ENCODE measurements around the gene SNAP25.

SNAP25 gene

DNA sequence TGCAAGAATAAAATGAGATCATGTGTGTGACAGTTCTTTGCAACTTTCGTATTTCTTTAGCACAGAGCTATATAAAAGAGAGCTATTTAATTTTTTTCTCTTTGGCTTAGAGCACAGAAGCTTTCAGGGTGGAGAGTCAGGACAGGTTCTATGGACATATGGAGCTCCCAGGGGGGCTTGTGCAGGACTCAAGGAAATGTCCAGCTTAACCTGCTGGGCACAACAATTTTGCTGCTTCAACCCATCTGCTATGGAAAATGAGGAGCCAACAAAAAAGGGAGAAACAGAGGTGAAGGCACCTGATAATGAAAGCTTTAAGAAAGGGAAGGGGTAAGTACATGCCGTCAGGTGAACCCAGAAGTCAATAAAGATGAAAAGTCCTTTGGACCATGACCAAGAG is 5.1 kb upstream of the SNAP25 start:
- DNase-seq (ENCODE audit: low spot score) = no peak
- Histone ChIP-seq H3K4me1 (ENCODE audit: insufficient read depth, poor library complexity, severe bottlenecking) (no peaks in the 10 kb centered on the region), H3K4me3 (ENCODE audit: severe bottlenecking) (no peak overlapping the region), H3K27ac (ENCODE audit: poor library complexity, severe bottlenecking) (no peak overlapping the region), H3K36me3 (ENCODE audit: low read depth) (no peaks in the 10 kb centered on the region), H3K9me3 (ENCODE audit: severe bottlenecking) (no peaks in the 10 kb centered on the region), H3K27me3 (ENCODE audit: insufficient read depth, poor library complexity, severe bottlenecking) (peaks cover 13% of the 10 kb centered on the region)
- TF ChIP-seq CTCF (IDR thresholded peaks at IDR 0.05; ENCODE audit: poor library complexity, severe bottlenecking) = no peak
- ATAC-seq (ENCODE audit: low read depth) = no peak

DNA sequence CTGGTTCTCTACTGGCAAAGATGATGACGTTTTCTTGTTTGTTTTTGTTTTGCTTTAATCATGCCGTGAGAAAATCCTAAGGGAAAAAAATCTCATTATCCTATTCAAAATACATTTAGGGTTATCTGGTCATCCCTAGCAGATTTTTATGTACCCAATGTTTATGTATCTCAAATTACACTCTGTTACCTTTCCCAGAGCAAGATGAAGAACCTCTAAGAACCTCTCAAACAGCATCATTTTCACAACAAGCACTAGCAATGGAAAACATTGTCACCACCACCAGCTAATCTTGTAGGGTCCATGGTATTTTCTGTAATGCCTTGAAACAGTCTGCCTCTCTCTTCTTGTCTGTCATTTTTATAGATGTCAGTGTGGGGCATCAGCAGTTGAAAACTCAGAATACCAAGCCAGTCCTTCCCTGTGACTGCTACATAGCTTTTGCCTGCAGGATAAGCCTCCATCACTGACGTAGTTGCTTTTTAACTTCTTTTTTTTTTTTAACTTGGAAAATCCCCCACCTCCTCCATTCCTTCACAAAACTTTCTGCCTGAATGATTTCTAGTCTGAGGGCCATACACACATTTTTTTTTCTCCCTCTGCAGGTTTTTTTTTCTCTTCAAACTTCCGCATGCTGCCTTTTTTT is 2.4 kb upstream of the SNAP25 start:
- no peak for DNase-seq (ENCODE audit: low spot score)
- no peak for TF ChIP-seq CTCF (IDR thresholded peaks at IDR 0.05; ENCODE audit: poor library complexity, severe bottlenecking)

GRCh38 chr20:10217721-10218410 is 764 bp upstream of the SNAP25 start:
- Histone ChIP-seq H3K4me3 (ENCODE audit: severe bottlenecking) (peak overlapping the region; percentile 36), H3K4me1 (ENCODE audit: insufficient read depth, poor library complexity, severe bottlenecking) (no peaks in the 10 kb centered on the region), H3K9me3 (ENCODE audit: severe bottlenecking) (no peaks in the 10 kb centered on the region), H3K27me3 (ENCODE audit: insufficient read depth, poor library complexity, severe bottlenecking) (peaks cover 17% of the 10 kb centered on the region), H3K27ac (ENCODE audit: poor library complexity, severe bottlenecking) (no peak overlapping the region), H3K36me3 (ENCODE audit: low read depth) (no peaks in the 10 kb centered on the region)
- ATAC-seq (ENCODE audit: low read depth) (peak; percentile 66), DNase-seq (ENCODE audit: low spot score) (no peak)
- TF ChIP-seq CTCF (IDR thresholded peaks at IDR 0.05; ENCODE audit: poor library complexity, severe bottlenecking) = no peak

More for the DNA sequence above, 2.4 kb upstream of the SNAP25 start:
- Histone ChIP-seq H3K4me1 (ENCODE audit: insufficient read depth, poor library complexity, severe bottlenecking) (no peaks in the 10 kb centered on the region), H3K4me3 (ENCODE audit: severe bottlenecking) (no peak overlapping the region), H3K36me3 (ENCODE audit: low read depth) (no peaks in the 10 kb centered on the region), H3K9me3 (ENCODE audit: severe bottlenecking) (no peaks in the 10 kb centered on the region), H3K27me3 (ENCODE audit: insufficient read depth, poor library complexity, severe bottlenecking) (peaks cover 19% of the 10 kb centered on the region), H3K27ac (ENCODE audit: poor library complexity, severe bottlenecking) (no peak overlapping the region)
- no peak for ATAC-seq (ENCODE audit: low read depth)

- ATAC-seq (ENCODE audit: low read depth) = peak; percentile 54
- no peaks in the 10 kb centered on the region for H3K4me1 ChIP-seq (ENCODE audit: insufficient read depth, poor library complexity, severe bottlenecking)
- TF ChIP-seq CTCF (IDR thresholded peaks at IDR 0.05; ENCODE audit: poor library complexity, severe bottlenecking) = no peak
- H3K4me3 ChIP-seq (ENCODE audit: severe bottlenecking) = peak overlapping the region; percentile 36
- peaks cover 17% of the 10 kb centered on the region for H3K27me3 ChIP-seq (ENCODE audit: insufficient read depth, poor library complexity, severe bottlenecking)
- peak; percentile 78 for DNase-seq (ENCODE audit: low spot score)
- H3K9me3 ChIP-seq (ENCODE audit: severe bottlenecking) = no peaks in the 10 kb centered on the region
- no peaks in the 10 kb centered on the region for H3K36me3 ChIP-seq (ENCODE audit: low read depth)
- H3K27ac ChIP-seq (ENCODE audit: poor library complexity, severe bottlenecking) = no peak overlapping the region
These were observed 792 bp downstream of the SNAP25 start for GRCh38 chr20:10219452-10219791.
